CD4-positive, alpha-beta memory T cell (primary cell): ENCODE results near the gene AHSP. TPM values are rescaled to one million over a fixed set of nuclear protein-coding genes. Genes with fewer than 3 reads are reported as not detected.

ENCODE experiments used
- CTCF ChIA-PET: fragments of 350-600 bp; sonication (Branson Sonifier 250); formaldehyde crosslinking; loops from one replicate; lab custom pipeline; 2021; ENCODE audit warnings: inconsistent platforms; ENCODE audit not compliant: partially characterized antibody; lab: Charles Lee
- POLR2A ChIA-PET: fragments of 350-600 bp; sonication (Branson Sonifier 250); formaldehyde crosslinking; loops from one replicate; lab custom pipeline; 2021; ENCODE audit not compliant: partially characterized antibody; lab: Charles Lee
- DNase-seq, 5 donors: peaks; one replicate each; pipeline versions ENCODE4 v3.0.0 to v3.0.0-alpha.2; 2020 to 2022; ENCODE audit warnings: mixed read lengths in 1 of 5
- H3K27ac ChIP-seq: one replicate; pipeline ENCODE4 v1.7.0; 2013; ENCODE audit warnings: low read depth, low read length
- H3K27me3 ChIP-seq: 2 replicates; pipeline ENCODE4 v1.7.0; 2013; ENCODE audit warnings: mild to moderate bottlenecking, low read length, moderate library complexity; ENCODE audit not compliant: insufficient read depth
- H3K36me3 ChIP-seq: 2 replicates; pipeline ENCODE4 v1.7.0; 2013; ENCODE audit warnings: mild to moderate bottlenecking, low read length, moderate library complexity; ENCODE audit not compliant: insufficient read depth
- H3K4me1 ChIP-seq: 2 replicates; pipeline ENCODE4 v1.7.0; 2013; ENCODE audit warnings: mild to moderate bottlenecking, low read length, moderate library complexity; ENCODE audit not compliant: insufficient read depth
- H3K4me3 ChIP-seq, 2 donors: one replicate each; pipeline ENCODE4 v1.7.0; 2013; ENCODE audit warnings: low read length in 2 of 2, mild to moderate bottlenecking in 1 of 2
- H3K9me3 ChIP-seq, 2 donors: one replicate each; pipeline ENCODE4 v1.7.0; 2013; ENCODE audit warnings: low read length in 2 of 2, control low read depth in 1 of 2; ENCODE audit not compliant: control insufficient read depth in 1 of 2
- H3K27ac Mint-ChIP-seq, 7 donors: one replicate each; pipeline ENCODE4 v1.8.0; 2020 to 2021; ENCODE audit warnings: mixed read lengths in 7 of 7, mild to moderate bottlenecking in 6 of 7, inconsistent platforms in 3 of 7, moderate library complexity in 3 of 7
- H3K27me3 Mint-ChIP-seq, 2 donors: one replicate each; pipeline ENCODE4 v1.8.0; 2020 to 2021; ENCODE audit warnings: mixed read lengths in 2 of 2
- H3K36me3 Mint-ChIP-seq, 2 donors: one replicate each; pipeline ENCODE4 v1.8.0; 2020 to 2021; ENCODE audit warnings: mixed read lengths in 2 of 2, inconsistent platforms in 1 of 2, mild to moderate bottlenecking in 1 of 2
- H3K4me1 Mint-ChIP-seq, 4 donors: one replicate each; pipeline ENCODE4 v1.8.0; 2020 to 2021; ENCODE audit warnings: mixed read lengths in 4 of 4, mild to moderate bottlenecking in 1 of 4
- H3K4me3 Mint-ChIP-seq, 8 donors: one replicate each; pipeline ENCODE4 v1.8.0; 2020 to 2021; ENCODE audit warnings: mixed read lengths in 8 of 8, mild to moderate bottlenecking in 7 of 8, moderate library complexity in 6 of 8, inconsistent platforms in 3 of 8
- H3K9me3 Mint-ChIP-seq, 8 donors: one replicate each; pipeline ENCODE4 v1.8.0; 2020 to 2021; ENCODE audit warnings: mixed read lengths in 8 of 8, mild to moderate bottlenecking in 5 of 8, inconsistent platforms in 3 of 8, moderate library complexity in 1 of 8
- intact Hi-C: fragments of 100-400 bp; cut with micrococcal nuclease; formaldehyde crosslinking; loops from one replicate; pipeline ENCODE4 v1.15.1; 2023
- polyA plus RNA-seq, 2 donors: library from polyadenylated mRNA; unstranded; fragments of 300-500 nt; fragmentation: Illumina TruSeq; gene quantifications; one replicate each; pipeline ENCODE4 v1.2.3, GENCODE V29; 2021
- total RNA-seq, 2 experiments: library from RNA; stranded (reverse); gene quantifications; one replicate each; pipeline ENCODE4 v1.2.3, GENCODE V29; 2021

AHSP gene
- total and polyA plus RNA-seq, 4 experiments from 2014 or later: not detected

DNA sequence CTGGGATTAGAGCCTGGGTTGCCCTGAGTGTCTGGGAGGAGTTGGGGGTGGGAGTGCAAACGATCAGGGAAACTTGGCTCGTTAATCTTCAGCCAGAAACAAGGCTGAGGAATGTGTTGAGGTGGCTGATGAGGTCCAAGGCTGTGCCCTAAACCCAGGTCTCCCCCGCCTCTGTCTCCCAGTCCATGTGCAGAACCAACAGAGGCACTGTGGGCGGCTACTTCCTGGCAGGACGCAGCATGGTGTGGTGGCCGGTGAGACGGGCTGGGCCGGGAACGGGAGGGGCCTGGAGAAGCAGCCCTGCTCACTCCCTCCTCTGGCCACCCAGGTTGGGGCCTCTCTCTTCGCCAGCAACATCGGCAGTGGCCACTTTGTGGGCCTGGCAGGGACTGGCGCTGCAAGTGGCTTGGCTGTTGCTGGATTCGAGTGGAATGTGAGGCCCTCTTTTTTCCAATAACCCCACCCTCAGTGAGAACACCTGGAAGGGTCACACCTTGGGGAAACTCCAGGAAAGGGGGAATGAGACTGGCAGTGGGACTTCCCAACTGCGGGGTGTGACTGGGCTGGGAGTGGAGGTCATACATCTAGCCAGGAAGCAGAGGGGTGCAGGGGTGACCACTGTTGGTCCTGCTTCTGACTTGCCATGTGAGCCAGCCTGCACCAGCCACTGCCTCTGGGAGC is 43.1 kb upstream of the AHSP start:
- Mint-ChIP-seq H3K27ac (peak overlapping the region in 1 of 7 donors; percentile 71), H3K4me1 (peaks cover 2 to 29% (median 16%) of the 10 kb centered on the region in 4 donors), H3K9me3 (no peaks in the 10 kb centered on the region), H3K36me3 (peaks cover 0 to 5% of the 10 kb centered on the region in 2 donors), H3K27me3 (no peaks in the 10 kb centered on the region), H3K4me3 (peak overlapping the region in 2 of 8 donors; percentile 2 to 42)
- CTCF ChIA-PET: interaction anchor here (1.1 to 6.9 kb wide), 2 partner anchors 16 to 24 kb away, joined by 3 to 34 read pairs; partner anchors contain the start of gene ARMC5
- no peaks in the 10 kb centered on the region for H3K9me3 ChIP-seq
- no peak overlapping the region for H3K4me3 ChIP-seq
- intact Hi-C loops: no loop called here
- H3K27me3 ChIP-seq: no peaks in the 10 kb centered on the region
- DNase-seq: no peak
- POLR2A ChIA-PET: interaction anchor here (5.5 to 7.6 kb wide), 2 partner anchors 8 to 25 kb away, joined by 69 to 75 read pairs; partner anchors contain the start of gene ARMC5
- no peaks in the 10 kb centered on the region for H3K36me3 ChIP-seq
- no peak overlapping the region for H3K27ac ChIP-seq
- peaks cover 13% of the 10 kb centered on the region for H3K4me1 ChIP-seq

DNA sequence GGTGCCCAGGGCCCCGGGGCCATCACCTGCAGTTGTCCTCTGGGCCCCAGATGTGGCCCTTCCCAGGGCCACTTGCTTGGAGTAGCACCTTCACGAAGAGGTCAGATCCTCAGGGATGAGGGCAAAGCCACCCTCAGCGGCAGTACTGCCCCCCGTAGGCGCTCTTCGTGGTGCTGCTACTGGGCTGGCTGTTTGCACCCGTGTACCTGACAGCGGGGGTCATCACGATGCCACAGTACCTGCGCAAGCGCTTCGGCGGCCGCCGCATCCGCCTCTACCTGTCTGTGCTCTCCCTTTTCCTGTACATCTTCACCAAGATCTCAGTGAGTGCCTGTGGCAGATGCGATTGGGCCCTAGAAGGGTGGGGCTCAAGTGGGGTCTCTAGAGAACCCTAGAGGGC is 42.1 kb upstream of the AHSP start:
- intact Hi-C loops: no loop called here
- DNase-seq: no peak
- no peaks in the 10 kb centered on the region for H3K9me3 ChIP-seq
- Mint-ChIP-seq H3K27ac (peak overlapping the region in 1 of 7 donors; percentile 71), H3K9me3 (no peaks in the 10 kb centered on the region), H3K4me3 (peak overlapping the region in 4 of 8 donors; percentile 36 to 73 (median 46)), H3K4me1 (peaks cover 2 to 33% (median 16%) of the 10 kb centered on the region in 4 donors), H3K36me3 (peaks cover 0 to 6% of the 10 kb centered on the region in 2 donors), H3K27me3 (no peaks in the 10 kb centered on the region)
- ChIA-PET CTCF (interaction anchor here (1.1 to 6.9 kb wide), 3 partner anchors 15 to 30 kb away, joined by 3 to 34 read pairs (median 3); partner anchors contain the start of gene ARMC5), POLR2A (interaction anchor here (5.5 to 7.6 kb wide), 3 partner anchors 9 to 26 kb away, joined by 60 to 75 read pairs (median 69); partner anchors contain the start of genes ARMC5 and RUSF1)
- H3K27ac ChIP-seq: no peak overlapping the region
- H3K27me3 ChIP-seq: no peaks in the 10 kb centered on the region
- H3K4me3 ChIP-seq: no peak overlapping the region
- no peaks in the 10 kb centered on the region for H3K36me3 ChIP-seq
- peaks cover 13% of the 10 kb centered on the region for H3K4me1 ChIP-seq

- POLR2A ChIA-PET: interaction anchor here (5.5 to 7.6 kb wide), 3 partner anchors 10 to 27 kb away, joined by 60 to 75 read pairs (median 69); partner anchors contain the start of genes ARMC5 and RUSF1
- H3K4me1 ChIP-seq: peaks cover 13% of the 10 kb centered on the region
- no peak overlapping the region for H3K27ac ChIP-seq
- no peaks in the 10 kb centered on the region for H3K27me3 Mint-ChIP-seq
- no peaks in the 10 kb centered on the region for H3K27me3 ChIP-seq
- intact Hi-C loops: no loop called here
- no peak for DNase-seq
- peaks cover 2 to 33% (median 16%) of the 10 kb centered on the region in 4 donors for H3K4me1 Mint-ChIP-seq
- H3K4me3 Mint-ChIP-seq: peak overlapping the region; percentile 36 to 94 (median 64)
- no peaks in the 10 kb centered on the region for H3K9me3 ChIP-seq
- no peaks in the 10 kb centered on the region for H3K9me3 Mint-ChIP-seq
- H3K36me3 ChIP-seq: no peaks in the 10 kb centered on the region
- peaks cover 0 to 8% of the 10 kb centered on the region in 2 donors for H3K36me3 Mint-ChIP-seq
- CTCF ChIA-PET: interaction anchor here (1.1 to 6.9 kb wide), 4 partner anchors 11 to 30 kb away, joined by 3 to 34 read pairs (median 4); partner anchors contain the start of gene ARMC5
- H3K27ac Mint-ChIP-seq: no peak overlapping the region
- no peak overlapping the region for H3K4me3 ChIP-seq
These were observed 41.7 kb upstream of the AHSP start for GRCh38 chr16:31486045-31486444.

DNA sequence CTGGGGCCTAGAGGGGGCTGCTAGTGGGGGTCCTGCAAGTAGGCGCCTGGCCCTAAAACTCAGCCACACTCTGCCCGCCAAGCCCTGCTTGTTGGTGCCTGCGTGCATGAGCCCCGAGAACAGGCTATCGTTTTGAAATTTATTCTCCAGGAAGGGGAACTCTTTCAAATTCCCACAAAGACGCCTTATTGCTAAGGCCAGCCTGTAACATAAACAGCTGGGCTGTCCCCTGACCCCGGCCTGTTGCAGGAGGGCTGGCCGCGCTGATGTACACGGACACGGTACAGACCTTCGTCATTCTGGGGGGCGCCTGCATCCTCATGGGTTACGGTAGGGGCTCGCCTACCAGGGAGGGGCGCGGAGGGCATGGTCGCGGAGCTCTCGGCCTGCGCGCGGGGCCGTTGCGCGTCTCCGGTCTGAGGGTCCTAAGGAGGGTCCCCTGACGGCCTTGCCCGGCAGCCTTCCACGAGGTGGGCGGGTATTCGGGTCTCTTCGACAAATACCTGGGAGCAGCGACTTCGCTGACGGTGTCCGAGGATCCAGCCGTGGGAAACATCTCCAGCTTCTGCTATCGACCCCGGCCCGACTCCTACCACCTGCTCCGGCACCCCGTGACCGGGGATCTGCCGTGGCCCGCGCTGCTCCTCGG is 40.5 kb upstream of the AHSP start:
- H3K27ac Mint-ChIP-seq: peak overlapping the region; percentile 71 to 94 (median 92)
- H3K4me3 Mint-ChIP-seq: peak overlapping the region; percentile 89 to 95 (median 92)
- Histone ChIP-seq H3K9me3 (no peaks in the 10 kb centered on the region), H3K36me3 (no peaks in the 10 kb centered on the region), H3K27me3 (no peaks in the 10 kb centered on the region), H3K4me3 (peak overlapping the region; percentile 61 to 77), H3K27ac (peak overlapping the region; percentile 39), H3K4me1 (peaks cover 13% of the 10 kb centered on the region)
- H3K36me3 Mint-ChIP-seq: peaks cover 0 to 14% of the 10 kb centered on the region in 2 donors
- H3K9me3 Mint-ChIP-seq: no peaks in the 10 kb centered on the region
- intact Hi-C loops: loop anchor here (1.0 kb wide), 3 partner anchors 11 to 28 kb away; partner anchors contain the start of genes ARMC5 and RUSF1
- peak in 1 of 5 donors; percentile 42 for DNase-seq
- ChIA-PET CTCF (interaction anchor here (0.9 to 6.9 kb wide), 5 partner anchors 9 to 208 kb away, joined by 3 to 34 read pairs (median 4); partner anchors contain the start of gene ARMC5), POLR2A (interaction anchor here (0.6 to 7.6 kb wide), 11 partner anchors 10 to 414 kb away, joined by 3 to 75 read pairs (median 4); partner anchors contain the start of genes ARMC5, RUSF1 and ZNF668)
- H3K4me1 Mint-ChIP-seq: peaks cover 2 to 33% (median 16%) of the 10 kb centered on the region in 4 donors
- H3K27me3 Mint-ChIP-seq: no peaks in the 10 kb centered on the region

DNA sequence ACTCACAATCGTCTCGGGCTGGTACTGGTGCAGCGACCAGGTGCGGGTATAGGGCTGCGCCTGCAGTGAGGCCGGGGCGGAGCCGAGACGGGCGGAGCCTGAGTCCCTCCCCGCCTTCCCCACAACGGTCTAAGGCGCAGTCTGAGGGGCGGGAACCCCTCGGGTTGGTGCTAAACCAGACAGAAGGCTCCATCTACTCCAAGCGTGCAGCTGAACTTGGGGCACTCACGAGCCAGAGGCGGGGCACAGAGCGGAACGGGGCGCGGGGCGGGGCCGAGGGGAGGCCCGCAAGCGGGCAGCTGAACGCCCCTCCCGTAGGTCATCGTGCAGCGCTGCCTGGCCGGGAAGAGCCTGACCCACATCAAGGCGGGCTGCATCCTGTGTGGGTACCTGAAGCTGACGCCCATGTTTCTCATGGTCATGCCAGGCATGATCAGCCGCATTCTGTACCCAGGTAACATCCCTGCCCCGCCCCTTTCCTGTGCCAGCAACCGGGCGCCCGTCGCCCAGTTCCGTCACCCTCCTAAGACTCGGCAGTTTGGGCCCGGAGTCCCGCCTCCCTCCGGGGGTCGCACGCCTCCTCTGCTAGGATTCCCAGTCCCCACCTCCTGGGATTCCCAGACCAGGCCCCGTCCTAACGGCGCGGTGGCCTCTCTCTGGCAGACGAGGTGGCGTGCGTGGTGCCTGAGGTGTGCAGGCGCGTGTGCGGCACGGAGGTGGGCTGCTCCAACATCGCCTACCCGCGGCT is 39.8 kb upstream of the AHSP start:
- H3K4me1 ChIP-seq: peaks cover 13% of the 10 kb centered on the region
- ChIA-PET POLR2A (interaction anchor here (0.6 to 7.6 kb wide), 13 partner anchors 9 to 414 kb away, joined by 3 to 75 read pairs (median 4); partner anchors contain the start of genes ARMC5, FUS, RUSF1 and ZNF668), CTCF (interaction anchor here (0.9 to 6.9 kb wide), 4 partner anchors 9 to 207 kb away, joined by 3 to 34 read pairs (median 8); partner anchors contain the start of gene ARMC5)
- Mint-ChIP-seq H3K4me3 (peak overlapping the region; percentile 89 to 95 (median 92)), H3K36me3 (peaks cover 0 to 18% of the 10 kb centered on the region in 2 donors), H3K27ac (peak overlapping the region; percentile 71 to 94 (median 92)), H3K4me1 (peaks cover 2 to 33% (median 16%) of the 10 kb centered on the region in 4 donors), H3K27me3 (no peaks in the 10 kb centered on the region), H3K9me3 (no peaks in the 10 kb centered on the region)
- DNase-seq: peak; percentile 77 to 90 (median 80)
- H3K27ac ChIP-seq: peak overlapping the region; percentile 39
- H3K4me3 ChIP-seq: peak overlapping the region; percentile 61 to 77
- H3K36me3 ChIP-seq: no peaks in the 10 kb centered on the region
- H3K27me3 ChIP-seq: no peaks in the 10 kb centered on the region
- intact Hi-C loops: loop anchor here (1.0 kb wide), 3 partner anchors 12 to 29 kb away; partner anchors contain the start of genes ARMC5 and RUSF1
- no peaks in the 10 kb centered on the region for H3K9me3 ChIP-seq
